SKM-1 (cell line): Measurements from ENCODE around the gene FGF11.
"Not testable (repeated sequence)": the region's sequence is repeated elsewhere in the genome, so short reads cannot be mapped to it uniquely, and the experiment has no call there.

ENCODE experiments used
- DNase-seq: peaks from one replicate; lab custom pipeline; 2025; ENCODE audit not compliant: unreplicated experiment; lab: John Stamatoyannopoulos, UW

The FGF11 gene

DNA sequence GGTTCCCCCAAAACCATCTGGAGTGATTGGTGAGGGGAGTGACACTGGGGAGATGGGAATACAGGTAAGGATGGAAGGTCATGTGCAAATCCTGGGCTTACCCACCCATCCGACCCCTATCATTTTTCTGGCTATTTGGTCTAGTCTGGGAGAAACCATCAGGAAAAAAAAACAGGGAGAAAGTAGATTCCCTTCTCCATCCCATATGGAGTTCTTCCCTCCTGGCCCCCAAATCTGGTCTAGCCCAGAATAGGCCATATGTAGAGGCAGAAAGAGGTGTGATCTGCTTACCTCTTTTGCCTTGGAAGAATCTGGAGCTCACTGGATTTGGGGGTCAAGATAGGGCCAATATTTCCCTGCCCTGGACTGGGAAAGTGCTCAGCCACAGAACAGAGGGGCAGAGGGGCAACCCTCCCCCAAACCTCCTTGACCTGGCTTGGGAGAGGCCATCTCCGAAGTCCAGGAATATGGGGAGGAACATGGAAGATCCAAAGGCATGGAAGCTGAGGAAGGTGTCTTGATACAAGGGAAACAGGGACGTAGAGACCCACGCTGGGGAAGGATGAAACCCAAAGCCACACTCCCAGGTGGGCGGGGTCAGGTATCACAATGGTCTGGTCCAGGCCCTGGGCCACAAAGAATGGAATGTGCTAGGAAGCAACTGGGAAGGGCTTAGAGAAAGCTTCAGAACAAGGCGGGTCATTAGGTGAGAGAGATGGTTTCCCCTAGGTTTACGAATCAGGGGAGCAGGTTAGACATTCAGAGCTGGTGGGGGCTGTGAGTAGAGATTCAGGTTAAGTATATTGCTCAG is 21.7 kb downstream of the FGF11 start:
- no peak for DNase-seq

- DNase-seq, result no peak
Measured at GRCh38 chr17:7462474-7463371, 23.4 kb downstream of the FGF11 start.

DNA sequence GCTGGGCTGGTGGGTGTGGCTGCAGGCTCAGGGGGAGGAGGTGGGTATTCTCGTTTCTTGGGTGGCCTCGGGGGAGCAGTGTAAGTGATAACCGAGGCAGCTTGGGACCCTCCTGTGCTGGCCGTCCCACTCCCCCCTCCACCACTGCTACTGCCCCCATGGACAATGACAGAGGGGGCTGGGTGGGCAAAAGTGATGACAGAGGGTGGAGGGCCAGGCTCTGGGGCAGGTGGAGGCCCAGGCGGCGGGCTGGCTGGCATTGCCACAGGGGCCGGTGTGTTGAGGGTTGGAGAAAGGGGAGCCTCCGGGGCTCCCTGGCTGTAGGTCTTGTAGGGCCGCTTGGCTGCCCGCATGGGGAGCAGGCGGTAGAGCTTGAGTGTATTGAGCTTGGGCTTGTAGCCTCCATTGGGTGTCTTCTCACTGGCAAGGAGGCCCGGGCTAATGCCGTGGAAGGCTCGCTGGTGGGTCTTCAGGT is 24.1 kb downstream of the FGF11 start:
- no peak for DNase-seq

GRCh38 chr17:7464081-7464480 is 24.8 kb downstream of the FGF11 start:
- DNase-seq, result no peak

DNA sequence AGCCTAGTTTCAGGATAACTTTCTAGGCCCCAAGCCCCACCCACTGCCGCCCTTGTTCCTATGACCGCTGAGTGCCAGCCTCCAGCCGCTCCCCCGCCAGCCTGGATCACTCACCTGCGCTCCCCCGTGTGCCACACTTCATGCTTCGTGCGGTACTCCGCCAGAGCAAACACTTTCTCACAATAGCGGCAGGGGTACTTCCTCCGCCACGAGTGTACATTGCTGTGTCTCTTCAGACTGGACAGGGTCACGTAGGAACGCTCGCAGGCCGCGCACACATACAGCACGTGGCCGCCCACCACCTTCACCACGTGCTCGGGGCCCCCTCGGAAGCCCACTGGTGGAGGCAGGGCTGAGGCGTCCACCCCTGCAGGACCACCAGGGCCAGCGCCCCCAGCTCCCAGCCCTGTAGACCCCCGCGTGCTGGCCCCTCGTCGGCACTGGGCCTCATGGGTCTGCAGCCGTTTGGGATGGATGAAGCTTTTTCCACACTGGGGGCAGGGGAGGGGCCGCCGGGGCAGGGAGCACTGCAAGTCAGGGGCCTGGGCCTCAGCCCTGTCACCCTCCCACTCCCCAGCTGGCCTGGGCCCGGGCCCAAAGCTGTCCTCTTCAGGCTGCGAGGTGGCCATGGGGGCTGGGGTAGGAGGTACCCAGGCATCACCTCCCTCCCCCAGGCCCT is 26.4 kb downstream of the FGF11 start:
- no peak for DNase-seq

DNA sequence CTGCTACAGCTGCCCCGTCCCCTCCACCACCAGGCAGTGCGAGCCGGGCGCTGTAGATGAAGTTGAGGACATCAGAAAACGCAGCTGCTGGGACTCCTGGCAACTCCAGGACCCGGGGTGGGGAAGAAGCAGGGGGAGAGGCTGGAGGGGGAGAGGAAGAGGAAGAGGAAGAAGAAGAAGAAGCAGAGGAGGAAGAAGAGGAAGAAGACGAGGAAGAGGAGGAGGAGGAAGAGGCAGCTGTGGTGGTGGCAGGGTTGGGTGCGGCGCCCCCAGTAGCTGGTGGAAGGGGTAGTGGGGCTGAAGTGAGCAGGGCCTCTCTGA is 27.0 kb downstream of the FGF11 start:
- DNase-seq, result no peak

- DNase-seq, result no peak
Measured at GRCh38 chr17:7466639-7467341, 27.5 kb downstream of the FGF11 start.

- DNase-seq, result no peak
Measured at GRCh38 chr17:7467498-7467897, 28.2 kb downstream of the FGF11 start.

GRCh38 chr17:7468290-7468689 is 29.0 kb downstream of the FGF11 start:
- no peak for DNase-seq

GRCh38 chr17:7468804-7469389 is 29.6 kb downstream of the FGF11 start:
- DNase-seq, result no peak

DNA sequence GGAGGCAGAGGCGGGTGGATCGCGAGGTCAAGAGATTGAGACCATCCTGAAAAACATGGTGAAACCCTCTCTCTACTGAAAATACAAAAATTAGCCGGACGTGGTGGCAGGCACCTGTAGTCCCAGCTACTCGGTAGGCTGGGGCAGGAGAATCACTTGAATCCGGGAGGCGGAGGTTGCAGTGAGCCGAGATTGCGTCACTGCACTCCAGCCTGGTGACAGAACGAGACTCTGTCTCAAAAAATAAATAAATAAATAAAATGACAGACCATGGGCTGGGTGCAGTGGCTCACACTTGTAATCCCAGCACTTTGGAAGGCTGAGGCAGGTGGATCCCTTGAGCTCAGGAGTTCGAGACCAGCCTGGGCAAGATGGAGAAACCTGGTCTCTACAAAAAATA is 30.5 kb downstream of the FGF11 start:
- DNase-seq, result not testable (repeated sequence)

GRCh38 chr17:7470457-7470973 is 31.2 kb downstream of the FGF11 start:
- DNase-seq, result not testable (repeated sequence)

GRCh38 chr17:7471729-7472128 is 32.4 kb downstream of the FGF11 start:
- DNase-seq, result no peak

GRCh38 chr17:7474767-7475166 is 35.5 kb downstream of the FGF11 start:
- DNase-seq, result not testable (repeated sequence)

DNA sequence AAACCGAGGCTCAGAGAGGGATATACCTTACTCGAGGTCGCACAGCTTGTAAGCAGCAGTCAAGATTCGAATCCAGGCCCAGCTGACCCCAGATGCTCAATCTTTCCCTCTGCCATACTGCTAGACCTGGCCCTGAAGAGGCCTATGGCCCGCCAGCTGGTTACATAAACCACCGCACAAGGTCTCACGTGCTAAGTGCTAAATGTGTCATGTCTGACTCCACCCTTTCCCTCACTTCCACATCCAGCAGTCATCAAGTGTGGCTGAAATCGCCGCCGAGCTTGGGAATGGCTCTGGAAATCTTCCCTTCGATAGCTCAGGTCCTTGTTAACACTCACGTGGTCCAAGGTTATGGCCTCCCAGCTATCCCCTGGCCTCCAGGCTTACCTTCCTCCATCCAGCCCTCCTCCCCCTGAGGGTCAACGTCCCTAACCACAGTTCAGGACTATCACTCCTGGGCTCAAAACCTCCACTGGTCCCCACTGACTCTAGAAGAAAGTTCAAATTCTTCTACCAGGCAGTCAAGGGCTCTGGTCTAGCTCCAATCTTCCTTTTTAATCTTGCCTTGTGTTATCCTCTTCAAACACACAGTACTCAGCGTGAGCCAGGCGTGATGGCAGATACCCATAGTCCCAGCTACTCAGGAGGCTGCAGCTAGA is 36.6 kb downstream of the FGF11 start:
- no peak for DNase-seq

DNA sequence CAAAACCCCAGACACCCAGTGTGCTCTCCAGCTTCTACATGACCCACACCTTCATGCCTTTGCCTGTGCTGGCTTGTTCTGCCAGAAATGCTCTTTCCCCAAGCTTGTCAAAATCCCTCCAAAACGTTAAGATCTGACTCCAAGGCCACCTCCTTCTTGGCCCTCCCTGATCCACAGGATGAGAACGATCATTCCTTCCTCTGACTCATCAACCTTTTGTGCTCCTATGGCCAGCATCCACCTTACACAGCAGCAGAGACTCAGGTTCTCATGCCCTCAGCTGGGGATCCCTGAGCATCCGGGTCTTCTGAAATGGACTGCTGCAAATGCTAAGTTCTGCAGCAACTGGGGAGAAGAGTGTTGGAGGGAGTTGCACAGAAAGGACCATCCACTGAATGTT is 37.2 kb downstream of the FGF11 start:
- DNase-seq, result no peak

- no peak for DNase-seq
Measured at GRCh38 chr17:7476951-7477350, 37.6 kb downstream of the FGF11 start.

GRCh38 chr17:7477392-7478275 is 38.3 kb downstream of the FGF11 start:
- DNase-seq, result no peak
